Measurements from ENCODE around the gene RPL26. TPM values are rescaled to one million over a fixed set of nuclear protein-coding genes. Genes with fewer than 3 reads are reported as not detected.

Gene RPL26
- total RNA-seq, 4 donors from 2014 or later, result 2,728 to 5,465 (median 3,162) TPM

GRCh38 chr17:8408371-8408770, 25.4 kb upstream of the RPL26 start:
- peak overlapping the region; percentile 63 to 84 (median 73) for H3K27ac ChIP-seq
- H3K27me3 ChIP-seq, result no peaks in the 10 kb centered on the region
- DNase-seq, result peak; percentile 82 to 84
- peaks cover 6 to 11% of the 10 kb centered on the region in 2 donors for H3K4me1 ChIP-seq
- H3K36me3 ChIP-seq, result no peaks in the 10 kb centered on the region
- intact Hi-C loops (cut with DNase I), result no loop called here
- no peak overlapping the region for H3K4me3 ChIP-seq (replicated peaks in 1 of 3)
- TF ChIP-seq POLR2A (IDR thresholded peaks at IDR 0.05) (peak in 1 of 2 donors; percentile 16), CTCF (IDR thresholded peaks at IDR 0.05) (no peak)
- H3K9me3 ChIP-seq, result no peaks in the 10 kb centered on the region
- WGBS, 2 donors, result 20 to 33% methylated on average over 12 to 13 of the region's 14 CpGs

GRCh38 chr17:8406174-8406573, 23.2 kb upstream of the RPL26 start:
- Histone ChIP-seq H3K4me3 (replicated peaks in 1 of 3) (no peak overlapping the region), H3K27me3 (no peaks in the 10 kb centered on the region), H3K36me3 (no peaks in the 10 kb centered on the region), H3K27ac (no peak overlapping the region), H3K4me1 (peaks cover 6 to 11% of the 10 kb centered on the region in 2 donors), H3K9me3 (no peaks in the 10 kb centered on the region)
- intact Hi-C loops (cut with DNase I), result no loop called here
- no peak for DNase-seq
- TF ChIP-seq CTCF (IDR thresholded peaks at IDR 0.05) (no peak), POLR2A (IDR thresholded peaks at IDR 0.05) (no peak)
- WGBS, 2 donors, result 63 to 77% methylated on average over 2 of the region's 2 CpGs

GRCh38 chr17:8405499-8406016, 22.6 kb upstream of the RPL26 start:
- 84 to 91% methylated on average over 9 to 11 of the region's 11 CpGs for WGBS, 2 donors
- intact Hi-C loops (cut with DNase I), result no loop called here

GRCh38 chr17:8402921-8403536, 20.0 kb upstream of the RPL26 start:
- WGBS, 2 donors, result 81 to 82% methylated on average over 11 of the region's 11 CpGs
- Histone ChIP-seq H3K9me3 (no peaks in the 10 kb centered on the region), H3K27ac (no peak overlapping the region), H3K4me3 (replicated peaks in 1 of 3) (no peak overlapping the region), H3K4me1 (peaks cover 2 to 4% of the 10 kb centered on the region in 2 donors), H3K36me3 (no peaks in the 10 kb centered on the region), H3K27me3 (no peaks in the 10 kb centered on the region)
- intact Hi-C loops (cut with DNase I), result no loop called here
- DNase-seq, result no peak
- no peak for TF ChIP-seq CTCF (IDR thresholded peaks at IDR 0.05)

More at GRCh38 chr17:8405499-8406016, 22.6 kb upstream of the RPL26 start:
- peaks cover 6 to 11% of the 10 kb centered on the region in 2 donors for H3K4me1 ChIP-seq
- no peak for TF ChIP-seq CTCF (IDR thresholded peaks at IDR 0.05)
- H3K9me3 ChIP-seq, result no peaks in the 10 kb centered on the region
- no peaks in the 10 kb centered on the region for H3K27me3 ChIP-seq
- H3K4me3 ChIP-seq (replicated peaks in 1 of 3), result no peak overlapping the region
- H3K27ac ChIP-seq, result no peak overlapping the region
- no peaks in the 10 kb centered on the region for H3K36me3 ChIP-seq
- no peak for DNase-seq

GRCh38 chr17:8401107-8401506, 18.1 kb upstream of the RPL26 start:
- WGBS, 2 donors, result 89 to 91% methylated on average over 2 of the region's 2 CpGs
- Histone ChIP-seq H3K4me1 (no peaks in the 10 kb centered on the region), H3K27me3 (no peaks in the 10 kb centered on the region), H3K36me3 (no peaks in the 10 kb centered on the region), H3K9me3 (no peaks in the 10 kb centered on the region), H3K27ac (no peak overlapping the region), H3K4me3 (replicated peaks in 1 of 3) (no peak overlapping the region)
- DNase-seq, result no peak
- intact Hi-C loops (cut with DNase I), result no loop called here
- TF ChIP-seq POLR2A (IDR thresholded peaks at IDR 0.05) (no peak), CTCF (IDR thresholded peaks at IDR 0.05) (no peak)

All from thyroid gland (tissue), 4 donors.